GM12878 (cell line): ENCODE data around the gene SIGLEC5. TPM values are rescaled to one million over a fixed set of nuclear protein-coding genes. Genes with fewer than 3 reads are reported as not detected.
A peak's percentile ranks its signal among the peaks of the same experiment; 100 is the strongest.

Experiments used
- ATAC-seq: fragments of 200-7000 bp; cut with Tn5 transposase; 3 replicates; pipeline ENCODE4 v1.9.1; 2020; ENCODE audit warnings: mild to moderate bottlenecking, moderate library complexity
- BruUV-seq: library from RNA; stranded (reverse); fragments of 400-500 nt; replicated peaks from 2 replicates; lab custom pipeline; 2021; lab: Mats Ljungman, UMichigan
- CTCF ChIA-PET: fragments of 300-600 bp; sonication (Branson Sonifier 250); formaldehyde crosslinking; extraction: SDS; loops from one replicate; lab custom pipeline; 2021; ENCODE audit warnings: inconsistent platforms; lab: Yijun Ruan, JAX
- POLR2A ChIA-PET: fragments of 350-600 bp; formaldehyde crosslinking; extraction: SDS; loops from one replicate; lab custom pipeline; 2021; ENCODE audit warnings: inconsistent platforms; lab: Charles Lee
- RAD21 ChIA-PET: fragments of 300-600 bp; sonication (Branson Sonifier 250); formaldehyde crosslinking; loops from one replicate; lab custom pipeline; 2023; ENCODE audit warnings: antibody characterized with exemption; ENCODE audit not compliant: unreplicated experiment; lab: Charles Lee
- SMC1A ChIA-PET: fragments of 300-600 bp; sonication (Branson Sonifier 250); formaldehyde crosslinking; loops from one replicate; lab custom pipeline; 2023; ENCODE audit not compliant: unreplicated experiment, uncharacterized antibody; lab: Charles Lee
- DNase-seq: peaks from one replicate; pipeline ENCODE4 v3.0.0-alpha.2; 2011; ENCODE audit warnings: low read depth, low spot score
- FAIRE-seq: peaks from 3 replicates; lab custom pipeline; 2011; peaks lifted over from hg19 to GRCh38; lab: Jason Lieb, UNC
- H2AFZ ChIP-seq: 2 replicates; pipeline ENCODE4 v1.6.0; 2011; ENCODE audit warnings: low read depth, low read length, control low read depth; ENCODE audit not compliant: control insufficient read depth
- H3K27ac ChIP-seq: 2 replicates; pipeline ENCODE4 v1.5.1; 2011; ENCODE audit warnings: control low read depth; ENCODE audit not compliant: control insufficient read depth, insufficient read depth
- H3K27me3 ChIP-seq, 2 experiments: replicated peaks in 1 of 2; 2 replicates each; pipeline versions ENCODE4 v1.6.0 to v1.6.1; 2011; ENCODE audit warnings: low read length in 1 of 2; ENCODE audit not compliant: control insufficient read depth in 2 of 2, insufficient read depth in 2 of 2
- H3K36me3 ChIP-seq, 2 experiments: 2 replicates each; pipeline ENCODE4 v1.5.1; 2011; ENCODE audit warnings: low read length in 1 of 2; ENCODE audit not compliant: control insufficient read depth in 2 of 2, insufficient read depth in 2 of 2
- H3K4me1 ChIP-seq: 2 replicates; pipeline ENCODE4 v1.6.1; 2011; ENCODE audit warnings: mild to moderate bottlenecking, low read length, moderate library complexity, mixed read lengths; ENCODE audit not compliant: control insufficient read depth, insufficient read depth
- H3K4me2 ChIP-seq: 2 replicates; pipeline ENCODE4 v1.6.0; 2011; ENCODE audit warnings: control low read depth; ENCODE audit not compliant: control insufficient read depth, insufficient read depth
- H3K4me3 ChIP-seq: fragments of 200-600 bp; sonication (generic); 2 replicates; pipeline ENCODE4 v1.5.1; 2016
- H3K79me2 ChIP-seq: 2 replicates; pipeline ENCODE4 v1.6.0; 2011; ENCODE audit warnings: low read length; ENCODE audit not compliant: control insufficient read depth, insufficient read depth
- H3K9ac ChIP-seq: 2 replicates; pipeline ENCODE4 v1.8.0; 2011; ENCODE audit warnings: low read length, control low read depth, mixed read lengths; ENCODE audit not compliant: control insufficient read depth, insufficient read depth
- H3K9me3 ChIP-seq: replicated peaks from 3 replicates; pipeline ENCODE4 v1.5.1; 2011; ENCODE audit warnings: mild to moderate bottlenecking, low read length; ENCODE audit not compliant: control insufficient read depth, insufficient read depth
- H4K20me1 ChIP-seq: 2 replicates; pipeline ENCODE4 v1.6.0; 2011; ENCODE audit not compliant: control insufficient read depth, insufficient read depth
- EED ChIP-seq: sonication (generic); IDR thresholded peaks from 2 replicates; pipeline ENCODE4 v1.6.1; 2016; ENCODE audit warnings: antibody characterized with exemption, low read depth
- MTA2 ChIP-seq: fragments of 450-650 bp; IDR thresholded peaks from 2 replicates; pipeline ENCODE4 v1.6.1; 2016; ENCODE audit warnings: low read depth, mild to moderate bottlenecking, moderate library complexity
- MYC ChIP-seq: IDR thresholded peaks from 2 replicates; pipeline ENCODE4 v1.6.1; 2011; ENCODE audit warnings: mild to moderate bottlenecking, low read length, moderate library complexity, inconsistent platforms; ENCODE audit not compliant: insufficient read depth, insufficient replicate concordance, insufficient read length, severe bottlenecking
- PAX5 ChIP-seq: IDR thresholded peaks from 2 replicates; pipeline ENCODE4 v1.6.1; 2011; ENCODE audit warnings: low read depth, low read length, borderline replicate concordance
- SPI1 ChIP-seq: IDR thresholded peaks from 2 replicates; pipeline ENCODE4 v1.6.1; 2011; ENCODE audit warnings: low read depth, mild to moderate bottlenecking, low read length, moderate library complexity, borderline replicate concordance; ENCODE audit not compliant: insufficient read depth
- STAT3 ChIP-seq: IDR thresholded peaks from 2 replicates; pipeline ENCODE4 v1.6.1; 2011; ENCODE audit warnings: low read depth, low read length, improper control_type of control experiment
- ZNF217 ChIP-seq: fragments of 450-650 bp; IDR thresholded peaks from 2 replicates; pipeline ENCODE4 v1.6.1; 2017; ENCODE audit warnings: antibody characterized with exemption, mild to moderate bottlenecking
- WGBS: methylation state at CpG from one replicate; pipeline ENCODE4 v1.1.6; 2016; ENCODE audit warnings: low lambda C conversion rate; ENCODE audit not compliant: insufficient replicate concordance, insufficient coverage; ENCODE audit errors: missing lambda C conversion rate; 5-methylcytosine and 5-hydroxymethylcytosine counted together
- in situ Hi-C: fragments of 300-500 bp; cut with MboI; formaldehyde crosslinking; loops from 9 replicates; pipeline ENCODE4 v1.14.3; 2018; ENCODE audit warnings: mixed read lengths
- intact Hi-C: fragments of 100-400 bp; cut with micrococcal nuclease; formaldehyde crosslinking; loops from one replicate; pipeline ENCODE4 v1.14.2; 2022; ENCODE audit not compliant: unreplicated experiment
- polyA plus RNA-seq, 11 experiments: library from polyadenylated mRNA; depleted of rRNA in 4 of 11; unstranded in 6 of 11; stranded (reverse) in 5 of 11; fragments of >200 nt; fragmentation: Nextera tagmentation in 4 of 11; fragmentation: Illumina TruSeq in 1 of 11; extraction: Ambion mirVana in 4 of 11; extraction: Trizol in 1 of 11; gene quantifications; 1 replicate in 1 of 11; 2 replicates in 10 of 11; pipeline versions ENCODE4 v1.2.1 to v1.2.3, GENCODE V29; 2011 to 2016; ENCODE audit warnings: inconsistent platforms in 2 of 11, missing spikeins in 2 of 11, low read depth in 1 of 11
- total RNA-seq, 4 experiments: library from RNA; depleted of rRNA in 3 of 4; stranded (reverse); fragments of >200 nt in 3 of 4; fragmentation: Illumina TruSeq in 1 of 4; extraction: Trizol in 1 of 4; gene quantifications; 2 replicates each; pipeline versions ENCODE4 v1.2.1 to v1.2.3, GENCODE V29; 2013 to 2021
- TF ChIP-seq, protein P1 (sequence below): fragments of 450-650 bp; conservative IDR thresholded peaks from 2 replicates; pipeline ENCODE4 v1.6.1; 2017; ENCODE audit warnings: mild to moderate bottlenecking, moderate library complexity

SIGLEC5 gene
- total and polyA plus RNA-seq, 10 of the 15 experiments (the other 5 are each of a cell fraction or from before 2014, with no cell fraction given), result 0.05 to 2.5 (median 1.4) TPM; not detected in 1

DNA sequence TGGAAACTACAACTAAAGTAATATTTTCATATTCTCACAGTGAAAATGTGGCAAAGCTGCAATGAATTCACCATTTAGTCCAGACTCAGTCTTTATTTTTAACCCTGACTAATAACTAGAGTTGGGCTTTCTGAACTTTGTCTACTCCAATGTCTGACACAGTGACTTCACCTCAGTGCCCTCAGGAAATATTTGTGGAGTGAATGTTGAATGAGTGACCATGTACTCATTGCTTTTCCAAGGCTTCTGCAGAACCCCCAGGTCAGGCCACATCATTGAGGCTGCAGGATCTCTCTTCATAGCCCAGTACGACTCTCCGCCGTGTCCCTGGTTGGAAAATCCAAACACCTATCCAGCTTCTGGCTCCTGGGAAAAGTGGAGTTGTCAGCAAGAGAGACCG, 57.3 kb downstream of the SIGLEC5 start:
- FAIRE-seq, result no peak
- RAD21 ChIA-PET, result interaction anchor here (2.8 kb wide), 1 partner anchor 85 kb away, joined by 14 read pairs; no protein-coding TSS in a partner anchor
- no TSS peak for BruUV-seq
- POLR2A ChIA-PET, result interaction anchor here (1.0 kb wide), 2 partner anchors 8 to 22 kb away, joined by 3 to 4 read pairs; no protein-coding TSS in a partner anchor
- CTCF ChIA-PET, result interaction anchor here (0.7 to 1.4 kb wide), 2 partner anchors 8 to 151 kb away, joined by 3 read pairs; no protein-coding TSS in a partner anchor
- Histone ChIP-seq H3K27ac (no peak overlapping the region), H3K79me2 (peaks cover 19% of the 10 kb centered on the region), H3K27me3 (no peaks in the 10 kb centered on the region), H3K36me3 (peaks cover 2 to 6% of the 10 kb centered on the region in 2 experiments; a peak in 3 of 4 replicates), H2AFZ (no peak overlapping the region), H3K9ac (no peak overlapping the region), H3K9me3 (no peaks in the 10 kb centered on the region), H4K20me1 (no peaks in the 10 kb centered on the region), H3K4me3 (peak overlapping the region; percentile 89), H3K4me1 (peaks cover 8% of the 10 kb centered on the region; the same call in 1 of the 2 replicates), H3K4me2 (peak overlapping the region; percentile 75)
- in situ Hi-C loops, result no loop called here
- intact Hi-C loops, result loop anchor here (5.0 kb wide), 1 partner anchor 34 kb away; no protein-coding TSS in a partner anchor
- no peak for DNase-seq
- no peak for ATAC-seq
- SMC1A ChIA-PET, result interaction anchor here (1.4 kb wide), 1 partner anchor 47 kb away, joined by 3 read pairs; no protein-coding TSS in a partner anchor
- WGBS, result 98% methylated on average over 4 of the region's 4 CpGs
- TF ChIP-seq ZNF217 (no peak), STAT3 (no peak), PAX5 (no peak), MYC (no peak), EED (0 out of 2 replicates have a peak, but pooled peaks have one; percentile 15)

DNA sequence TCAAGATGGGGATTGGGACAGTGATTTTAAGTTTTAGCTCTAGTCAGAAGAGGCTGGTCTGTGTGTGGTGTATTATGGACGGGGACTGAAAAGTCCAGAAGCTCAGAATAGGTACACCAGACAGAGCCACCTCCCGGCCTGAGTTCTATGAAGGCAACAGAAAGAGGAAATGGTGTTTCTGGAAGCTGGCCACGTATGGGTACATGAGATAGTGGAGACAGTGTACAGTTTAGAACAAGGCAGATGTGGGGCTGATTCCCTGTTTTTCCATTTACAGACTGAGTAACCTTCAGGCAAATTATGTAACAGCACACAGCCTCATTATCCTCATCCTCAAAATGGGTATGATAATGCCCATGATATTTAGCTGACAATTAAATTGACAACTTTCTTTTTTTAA, 57.8 kb downstream of the SIGLEC5 start:
- in situ Hi-C loops, result no loop called here
- ChIA-PET SMC1A (interaction anchor here (1.4 kb wide), 1 partner anchor 47 kb away, joined by 3 read pairs; no protein-coding TSS in a partner anchor), POLR2A (interaction anchor here (1.0 kb wide), 2 partner anchors 9 to 22 kb away, joined by 3 to 4 read pairs; no protein-coding TSS in a partner anchor), CTCF (interaction anchor here (0.7 to 1.8 kb wide), 3 partner anchors 9 to 151 kb away, joined by 3 to 9 read pairs (median 3); no protein-coding TSS in a partner anchor), RAD21 (interaction anchor here (2.8 kb wide), 1 partner anchor 85 kb away, joined by 14 read pairs; no protein-coding TSS in a partner anchor)
- Histone ChIP-seq H3K4me1 (peaks cover 8% of the 10 kb centered on the region; the same call in 1 of the 2 replicates), H3K9ac (peak overlapping the region; percentile 5; the same call in 1 of the 2 replicates), H3K4me2 (peak overlapping the region; percentile 75), H2AFZ (no peak overlapping the region), H3K9me3 (no peaks in the 10 kb centered on the region), H3K27me3 (no peaks in the 10 kb centered on the region), H4K20me1 (no peaks in the 10 kb centered on the region), H3K79me2 (peaks cover 19% of the 10 kb centered on the region), H3K4me3 (peak overlapping the region; percentile 89), H3K27ac (peak overlapping the region; percentile 10; the same call in 1 of the 2 replicates), H3K36me3 (peaks cover 2 to 6% of the 10 kb centered on the region in 2 experiments; a peak in 3 of 4 replicates)
- 2% methylated on average over 3 of the region's 3 CpGs for WGBS
- intact Hi-C loops, result loop anchor here (5.0 kb wide), 1 partner anchor 35 kb away; no protein-coding TSS in a partner anchor
- ATAC-seq (peak; percentile 73), FAIRE-seq (peak; percentile 70), DNase-seq (no peak)
- no TSS peak for BruUV-seq
- TF ChIP-seq MTA2 (no peak), SPI1 (peak; percentile 88)
- TF ChIP-seq, protein P1, sequence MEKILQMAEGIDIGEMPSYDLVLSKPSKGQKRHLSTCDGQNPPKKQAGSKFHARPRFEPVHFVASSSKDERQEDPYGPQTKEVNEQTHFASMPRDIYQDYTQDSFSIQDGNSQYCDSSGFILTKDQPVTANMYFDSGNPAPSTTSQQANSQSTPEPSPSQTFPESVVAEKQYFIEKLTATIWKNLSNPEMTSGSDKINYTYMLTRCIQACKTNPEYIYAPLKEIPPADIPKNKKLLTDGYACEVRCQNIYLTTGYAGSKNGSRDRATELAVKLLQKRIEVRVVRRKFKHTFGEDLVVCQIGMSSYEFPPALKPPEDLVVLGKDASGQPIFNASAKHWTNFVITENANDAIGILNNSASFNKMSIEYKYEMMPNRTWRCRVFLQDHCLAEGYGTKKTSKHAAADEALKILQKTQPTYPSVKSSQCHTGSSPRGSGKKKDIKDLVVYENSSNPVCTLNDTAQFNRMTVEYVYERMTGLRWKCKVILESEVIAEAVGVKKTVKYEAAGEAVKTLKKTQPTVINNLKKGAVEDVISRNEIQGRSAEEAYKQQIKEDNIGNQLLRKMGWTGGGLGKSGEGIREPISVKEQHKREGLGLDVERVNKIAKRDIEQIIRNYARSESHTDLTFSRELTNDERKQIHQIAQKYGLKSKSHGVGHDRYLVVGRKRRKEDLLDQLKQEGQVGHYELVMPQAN, result no peak
